Parathyroid adenoma (tissue), 2 donors: ENCODE measurements around the gene SYDE2.

ENCODE experiments used
- H2AFZ ChIP-seq: fragments of 300-600 bp; sonication (generic); one replicate; pipeline ENCODE4 v1.7.0; 2017; ENCODE audit warnings: antibody characterized with exemption, mild to moderate bottlenecking
- H3K27ac ChIP-seq: fragments of 300-600 bp; sonication (generic); one replicate; pipeline ENCODE4 v1.7.0; 2017
- H3K27me3 ChIP-seq: fragments of 300-600 bp; sonication (generic); one replicate; pipeline ENCODE4 v1.7.0; 2017; ENCODE audit warnings: low read length; ENCODE audit not compliant: control insufficient read depth, insufficient read depth
- H3K36me3 ChIP-seq: fragments of 300-600 bp; sonication (generic); one replicate; pipeline ENCODE4 v1.7.0; 2017; ENCODE audit warnings: low read length; ENCODE audit not compliant: control insufficient read depth, insufficient read depth
- H3K4me1 ChIP-seq: fragments of 300-600 bp; sonication (generic); one replicate; pipeline ENCODE4 v1.7.0; 2017; ENCODE audit warnings: control low read depth
- H3K4me2 ChIP-seq: fragments of 300-600 bp; sonication (generic); one replicate; pipeline ENCODE4 v1.7.0; 2017; ENCODE audit warnings: low read length
- H3K4me3 ChIP-seq: fragments of 300-600 bp; sonication (generic); one replicate; pipeline ENCODE4 v1.7.0; 2017; ENCODE audit warnings: low read depth, low read length
- H3K79me2 ChIP-seq: fragments of 300-600 bp; sonication (generic); one replicate; pipeline ENCODE4 v1.7.0; 2017; ENCODE audit warnings: control low read depth
- H3K9ac ChIP-seq: fragments of 300-600 bp; sonication (generic); one replicate; pipeline ENCODE4 v1.7.0; 2017; ENCODE audit warnings: mild to moderate bottlenecking
- H3K9me3 ChIP-seq: fragments of 300-600 bp; sonication (generic); one replicate; pipeline ENCODE4 v1.7.0; 2017; ENCODE audit warnings: low read length; ENCODE audit not compliant: control insufficient read depth
- TF ChIP-seq, protein P1 (sequence below): fragments of 300-600 bp; sonication (generic); IDR thresholded peaks from one replicate; pipeline ENCODE4 v1.7.0; 2017; ENCODE audit warnings: antibody characterized with exemption, mild to moderate bottlenecking
- donor health status: primary hyperparathyroidism.

SYDE2 gene

GRCh38 chr1:85229574-85230097 lies 28.8 kb upstream of the SYDE2 start:
- no peak overlapping the region for H3K27ac ChIP-seq
- no peak overlapping the region for H3K4me3 ChIP-seq
- no peaks in the 10 kb centered on the region for H3K36me3 ChIP-seq
- no peaks in the 10 kb centered on the region for H3K79me2 ChIP-seq
- no peak overlapping the region for H3K9ac ChIP-seq
- H3K27me3 ChIP-seq: no peaks in the 10 kb centered on the region
- no peaks in the 10 kb centered on the region for H3K9me3 ChIP-seq
- peaks cover 8% of the 10 kb centered on the region for H3K4me1 ChIP-seq
- no peak overlapping the region for H2AFZ ChIP-seq
- TF ChIP-seq, protein P1, sequence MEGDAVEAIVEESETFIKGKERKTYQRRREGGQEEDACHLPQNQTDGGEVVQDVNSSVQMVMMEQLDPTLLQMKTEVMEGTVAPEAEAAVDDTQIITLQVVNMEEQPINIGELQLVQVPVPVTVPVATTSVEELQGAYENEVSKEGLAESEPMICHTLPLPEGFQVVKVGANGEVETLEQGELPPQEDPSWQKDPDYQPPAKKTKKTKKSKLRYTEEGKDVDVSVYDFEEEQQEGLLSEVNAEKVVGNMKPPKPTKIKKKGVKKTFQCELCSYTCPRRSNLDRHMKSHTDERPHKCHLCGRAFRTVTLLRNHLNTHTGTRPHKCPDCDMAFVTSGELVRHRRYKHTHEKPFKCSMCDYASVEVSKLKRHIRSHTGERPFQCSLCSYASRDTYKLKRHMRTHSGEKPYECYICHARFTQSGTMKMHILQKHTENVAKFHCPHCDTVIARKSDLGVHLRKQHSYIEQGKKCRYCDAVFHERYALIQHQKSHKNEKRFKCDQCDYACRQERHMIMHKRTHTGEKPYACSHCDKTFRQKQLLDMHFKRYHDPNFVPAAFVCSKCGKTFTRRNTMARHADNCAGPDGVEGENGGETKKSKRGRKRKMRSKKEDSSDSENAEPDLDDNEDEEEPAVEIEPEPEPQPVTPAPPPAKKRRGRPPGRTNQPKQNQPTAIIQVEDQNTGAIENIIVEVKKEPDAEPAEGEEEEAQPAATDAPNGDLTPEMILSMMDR: no peak
- H3K4me2 ChIP-seq: no peak overlapping the region

DNA sequence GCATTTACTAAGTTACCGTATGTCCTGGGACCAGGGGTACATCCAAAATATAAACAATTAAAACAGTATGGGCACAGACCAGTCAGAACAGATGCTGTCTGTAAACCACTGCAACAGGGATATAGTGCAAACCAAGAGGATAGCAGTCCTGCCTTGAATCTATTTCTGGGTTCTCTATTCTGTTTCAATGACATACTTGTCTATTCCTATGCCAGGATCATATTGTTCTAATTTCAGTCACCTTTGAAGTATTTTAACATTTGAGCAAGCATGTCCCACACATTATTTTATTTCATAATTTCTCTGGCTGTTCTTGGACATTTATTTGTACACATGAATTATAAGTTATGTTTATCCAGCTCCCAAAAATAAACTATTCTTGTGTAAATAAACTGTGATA lies 28.2 kb upstream of the SYDE2 start:
- no peaks in the 10 kb centered on the region for H3K36me3 ChIP-seq
- no peaks in the 10 kb centered on the region for H3K27me3 ChIP-seq
- no peaks in the 10 kb centered on the region for H3K9me3 ChIP-seq
- H3K9ac ChIP-seq: no peak overlapping the region
- H3K4me3 ChIP-seq: no peak overlapping the region
- H2AFZ ChIP-seq: no peak overlapping the region
- no peak overlapping the region for H3K27ac ChIP-seq
- H3K4me2 ChIP-seq: no peak overlapping the region
- peaks cover 8% of the 10 kb centered on the region for H3K4me1 ChIP-seq
- H3K79me2 ChIP-seq: no peaks in the 10 kb centered on the region
- TF ChIP-seq, protein P1: no peak

DNA sequence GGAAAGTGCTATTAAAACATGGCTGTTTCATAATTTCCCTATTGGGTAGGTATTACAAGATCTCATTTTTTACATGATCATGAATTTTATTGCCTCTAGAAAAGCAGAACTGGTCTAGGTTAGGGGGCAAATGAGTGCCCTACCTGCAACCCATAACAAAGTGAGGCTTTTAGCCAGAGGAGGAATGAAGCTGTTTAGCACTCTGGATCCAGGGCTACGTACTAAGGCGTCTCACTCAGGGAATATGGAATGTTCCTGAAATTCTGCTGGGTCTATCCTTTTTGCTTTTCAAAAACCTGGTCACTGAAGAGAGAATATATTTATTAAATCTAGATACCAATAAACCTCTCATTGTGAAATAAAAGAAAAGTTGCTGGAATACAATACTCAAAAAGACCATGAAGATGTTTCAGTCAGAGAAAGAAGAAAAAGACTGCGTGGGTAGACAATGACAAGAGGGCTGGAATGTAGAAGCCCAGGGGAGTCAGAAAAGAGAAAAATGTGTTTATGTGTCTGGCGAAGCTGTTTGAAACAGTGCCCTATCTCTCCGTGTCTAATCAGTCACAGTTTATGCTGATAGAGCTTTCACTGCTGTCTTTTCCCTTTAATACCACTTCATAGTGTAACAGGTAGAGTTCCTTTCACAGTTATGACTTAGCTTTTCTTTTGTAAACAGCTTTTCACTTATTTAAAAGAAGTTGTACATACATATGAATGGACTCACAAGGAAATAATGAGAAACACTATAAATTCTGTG lies 25.0 kb upstream of the SYDE2 start:
- TF ChIP-seq, protein P1: no peak
- Histone ChIP-seq H3K4me1 (peaks cover 8% of the 10 kb centered on the region), H3K79me2 (no peaks in the 10 kb centered on the region), H3K36me3 (no peaks in the 10 kb centered on the region), H3K9me3 (no peaks in the 10 kb centered on the region), H3K27ac (peak overlapping the region; percentile 54), H3K27me3 (no peaks in the 10 kb centered on the region), H3K4me3 (no peak overlapping the region), H3K9ac (no peak overlapping the region), H3K4me2 (peak overlapping the region; percentile 36), H2AFZ (peak overlapping the region; percentile 15)

DNA sequence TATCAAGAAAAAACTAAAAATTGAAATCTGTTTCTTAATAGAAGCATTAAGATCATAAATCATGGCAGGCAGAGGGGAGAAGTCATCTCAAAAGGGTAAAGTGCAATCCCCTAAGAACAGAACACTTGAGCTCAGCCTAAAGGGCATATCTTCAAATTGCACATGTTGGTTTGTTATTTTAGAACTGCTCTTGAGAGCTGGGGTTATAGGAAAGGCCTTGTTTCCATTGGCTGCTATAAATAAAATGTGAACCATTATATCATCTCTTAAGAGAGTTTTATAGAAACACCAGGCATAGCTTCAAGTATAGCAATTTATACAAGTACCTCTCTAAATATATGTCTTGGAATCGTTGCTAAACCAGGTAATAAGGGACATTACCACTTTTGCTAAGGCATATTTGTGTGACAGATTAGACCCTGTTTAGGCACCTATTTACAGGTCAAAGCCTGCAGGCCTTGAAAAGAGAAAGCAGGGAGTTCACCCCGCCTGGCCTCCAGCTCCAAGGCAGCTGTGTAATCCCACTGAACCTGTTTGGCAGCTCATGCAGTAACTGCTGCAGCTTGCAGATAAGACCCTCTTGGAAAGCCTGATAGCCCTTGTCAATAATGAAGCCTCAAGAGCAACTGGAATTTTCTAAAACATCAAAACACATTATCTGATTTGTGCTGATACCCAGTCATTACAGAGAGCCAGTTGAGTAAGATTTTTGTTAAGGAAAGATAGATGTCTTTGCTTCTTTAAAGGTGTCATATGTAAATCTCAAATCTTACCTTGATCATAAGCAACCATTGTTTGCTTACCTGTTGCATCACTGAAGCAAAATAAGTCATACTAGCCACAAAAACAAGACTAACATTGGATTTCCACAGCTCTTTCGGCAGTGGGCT lies 24.2 kb upstream of the SYDE2 start:
- H3K9ac ChIP-seq: no peak overlapping the region
- peak overlapping the region; percentile 13 for H2AFZ ChIP-seq
- peak overlapping the region; percentile 54 for H3K27ac ChIP-seq
- no peaks in the 10 kb centered on the region for H3K36me3 ChIP-seq
- H3K4me1 ChIP-seq: peaks cover 8% of the 10 kb centered on the region
- H3K4me3 ChIP-seq: no peak overlapping the region
- TF ChIP-seq, protein P1: no peak
- no peaks in the 10 kb centered on the region for H3K27me3 ChIP-seq
- no peak overlapping the region for H3K4me2 ChIP-seq
- no peaks in the 10 kb centered on the region for H3K9me3 ChIP-seq
- H3K79me2 ChIP-seq: no peaks in the 10 kb centered on the region
